ELR (cell line): Measurements from ENCODE around the gene THUMPD3.
A peak's percentile ranks its signal among the peaks of the same experiment; 100 is the strongest.

ENCODE experiments used
- DNase-seq: peaks from one replicate; pipeline ENCODE4 v3.0.0-alpha.2; 2015; ENCODE audit warnings: low read depth

Gene THUMPD3

DNA sequence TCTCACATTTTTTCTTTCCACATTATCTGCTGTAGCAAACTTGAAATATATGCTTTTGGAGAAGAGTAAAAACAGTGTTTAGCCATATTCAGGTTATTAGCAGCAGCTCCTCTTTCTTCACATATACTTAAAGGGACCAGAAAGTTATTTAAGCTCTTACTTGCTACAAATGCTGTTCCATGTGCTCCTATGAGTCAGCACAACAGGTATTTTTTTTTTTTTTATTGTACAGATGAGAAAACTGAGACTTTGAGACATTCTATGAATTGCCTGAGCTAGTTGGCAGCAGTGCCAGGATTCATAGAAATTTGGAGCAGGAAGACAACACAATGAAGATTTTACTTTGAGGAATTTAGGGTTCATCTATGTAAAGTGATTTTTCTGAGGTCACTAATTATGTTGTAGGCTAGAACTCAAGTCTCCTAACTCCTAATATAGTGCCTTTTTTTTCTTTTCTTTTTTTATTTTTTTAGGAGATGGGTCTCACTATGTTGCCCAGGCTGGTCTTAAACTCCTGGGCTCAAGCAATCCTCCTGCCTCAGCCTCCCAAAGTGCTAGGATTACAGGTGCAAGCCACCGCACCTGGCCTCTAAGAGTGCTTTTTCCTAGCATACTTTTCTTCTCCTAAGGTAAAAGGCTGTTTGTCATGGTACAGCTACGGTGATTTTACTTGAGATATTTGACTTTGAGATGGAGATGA is 58.1 kb downstream of the THUMPD3 start:
- peak; percentile 54 for DNase-seq

DNA sequence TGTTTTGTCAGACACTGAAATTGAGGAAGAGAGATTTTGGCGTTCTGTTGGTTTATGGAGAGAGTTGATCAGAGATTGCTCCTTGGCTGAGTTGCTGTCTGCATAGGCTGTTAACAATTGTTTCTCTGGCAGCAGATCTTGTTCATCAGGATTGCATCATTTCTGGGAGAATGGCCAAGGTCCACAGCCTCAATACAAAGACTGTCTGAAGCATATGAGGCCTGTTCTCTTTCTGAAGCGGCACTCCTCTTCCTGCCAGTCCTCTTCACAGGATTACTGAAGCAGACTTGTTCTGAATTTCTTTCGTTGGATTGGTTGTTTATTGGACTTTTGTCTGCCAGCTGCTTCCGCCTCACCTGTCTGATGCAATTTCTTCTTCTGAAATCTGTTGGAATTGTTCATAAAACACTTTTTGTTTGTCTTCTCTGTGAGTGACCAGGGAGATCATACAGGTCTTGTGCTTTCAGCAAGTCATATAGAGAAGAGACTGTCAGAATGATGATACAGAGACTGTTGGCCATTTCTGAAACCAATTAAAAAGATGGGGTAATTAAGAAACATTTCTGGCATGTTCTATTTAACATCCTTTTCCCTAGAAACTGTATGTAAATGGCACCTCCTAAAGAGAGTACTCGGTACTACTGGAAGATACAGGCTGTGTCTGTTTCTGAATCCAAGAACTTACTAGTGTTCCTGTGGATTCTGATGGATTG is 60.0 kb downstream of the THUMPD3 start:
- DNase-seq, result peak; percentile 92

DNA sequence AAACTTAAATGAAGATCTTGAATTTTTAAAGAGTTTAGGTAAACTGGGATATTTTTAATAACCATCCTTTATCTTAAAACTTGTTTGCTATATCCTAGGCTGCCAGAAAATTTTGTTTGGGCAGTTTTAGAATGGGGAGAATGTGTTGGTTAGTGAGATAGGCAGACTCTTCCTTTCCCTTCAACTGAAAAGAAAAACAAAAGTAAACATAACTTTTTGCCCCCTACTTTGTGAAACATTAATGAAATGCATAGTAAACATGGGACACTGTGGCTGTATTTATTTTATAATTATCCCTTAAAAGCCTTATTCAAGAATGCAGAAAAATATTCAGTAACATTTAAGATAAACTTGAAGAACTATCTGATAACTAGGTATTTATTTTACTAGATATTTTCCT is 65.6 kb downstream of the THUMPD3 start:
- no peak for DNase-seq

DNA sequence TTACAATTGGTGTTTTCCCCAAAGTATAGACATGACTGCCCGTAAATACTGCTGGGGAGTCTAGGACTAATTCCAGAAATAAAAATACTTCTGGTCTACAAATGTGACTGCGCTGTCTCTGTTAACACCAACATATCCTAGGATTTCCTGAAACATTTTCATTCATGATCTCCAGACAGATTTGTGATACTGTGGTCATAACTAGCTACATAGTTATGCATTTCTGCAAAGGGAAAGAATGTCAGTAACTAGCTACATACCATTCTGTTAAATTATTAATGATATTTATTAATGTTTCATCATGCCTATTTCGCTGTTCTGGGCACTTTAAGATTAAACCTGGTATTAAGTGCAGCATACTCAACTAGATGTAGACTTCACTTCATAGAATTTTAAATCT is 67.9 kb downstream of the THUMPD3 start:
- no peak for DNase-seq

DNA sequence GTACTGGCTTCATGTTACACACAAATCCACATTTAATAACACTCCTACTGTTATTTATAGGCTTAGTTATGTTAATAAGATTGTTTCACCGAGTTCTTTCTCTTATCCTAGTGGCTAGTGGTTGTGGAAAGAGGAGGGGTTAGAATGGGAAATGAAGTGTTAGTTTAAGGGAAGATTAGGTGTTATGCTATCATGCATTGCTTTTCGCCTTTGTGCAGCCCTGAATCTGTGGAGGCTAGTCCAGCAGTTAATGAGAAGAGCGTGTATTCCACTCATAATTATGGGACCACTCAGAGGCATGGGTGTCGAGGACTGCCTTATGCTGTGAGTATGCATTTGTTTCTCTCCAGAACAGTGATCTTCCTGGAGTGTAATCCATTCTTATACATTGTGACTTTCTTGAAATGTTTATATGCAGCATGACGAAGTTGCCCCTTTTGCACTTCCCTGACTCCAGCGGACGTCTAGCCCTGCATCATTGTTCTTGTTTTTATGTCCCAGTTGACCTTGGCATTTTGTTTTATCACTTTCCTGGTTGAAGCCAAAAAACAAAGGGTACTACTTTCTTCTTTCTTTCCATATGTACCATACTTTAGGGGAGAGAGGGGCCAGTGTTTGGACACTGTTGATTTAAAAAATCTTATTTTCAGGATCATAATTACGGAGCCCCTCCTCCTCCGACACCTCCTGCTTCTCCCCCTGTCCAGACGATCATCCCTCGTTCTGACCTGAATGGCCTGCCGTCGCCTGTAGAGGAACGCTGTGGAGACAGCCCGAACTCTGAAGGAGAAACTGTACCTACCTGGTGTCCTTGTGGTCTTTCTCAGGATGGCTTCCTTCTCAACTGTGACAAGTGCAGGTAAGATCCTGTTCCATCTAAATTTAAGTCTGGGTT is 71.0 kb downstream of the THUMPD3 start:
- no peak for DNase-seq

DNA sequence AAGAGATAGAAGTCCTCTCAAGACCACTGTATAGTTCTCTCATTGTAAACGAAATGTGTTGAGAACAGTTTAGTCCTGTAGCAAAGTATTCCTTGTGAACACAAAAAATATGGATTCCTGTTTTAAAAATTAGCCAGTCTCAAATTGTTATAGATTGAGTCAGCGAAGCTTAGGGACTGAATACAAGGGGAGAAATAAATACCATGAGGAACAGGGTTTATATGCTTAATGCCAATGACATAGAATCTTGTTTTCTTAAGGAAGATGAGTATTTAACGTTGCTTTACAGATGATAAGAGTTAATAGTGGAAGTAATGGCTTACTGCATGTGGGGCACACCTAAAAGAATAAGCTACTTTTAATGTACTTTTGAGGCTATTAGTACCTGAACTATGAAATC is 72.5 kb downstream of the THUMPD3 start:
- DNase-seq, result no peak
